NB4 (cell line): ENCODE results near the gene CLCN7.

Experiments
- MYC ChIP-seq: IDR thresholded peaks from 2 replicates; pipeline ENCODE4 v1.6.1; 2011; ENCODE audit warnings: low read depth, low read length
- POLR2A ChIP-seq: IDR thresholded peaks from 2 replicates; pipeline ENCODE4 v1.6.1; 2011; ENCODE audit warnings: mild to moderate bottlenecking; ENCODE audit not compliant: insufficient read length; ENCODE audit errors: extremely low read depth
- TF ChIP-seq, protein P1 (sequence below): IDR thresholded peaks from one replicate; pipeline ENCODE4 v1.5.1; 2012; ENCODE audit warnings: low read depth, low read length
- TF ChIP-seq, protein P2 (sequence below): IDR thresholded peaks from 2 replicates; pipeline ENCODE4 v1.6.1; 2011; ENCODE audit warnings: low read depth, low read length

DNA sequence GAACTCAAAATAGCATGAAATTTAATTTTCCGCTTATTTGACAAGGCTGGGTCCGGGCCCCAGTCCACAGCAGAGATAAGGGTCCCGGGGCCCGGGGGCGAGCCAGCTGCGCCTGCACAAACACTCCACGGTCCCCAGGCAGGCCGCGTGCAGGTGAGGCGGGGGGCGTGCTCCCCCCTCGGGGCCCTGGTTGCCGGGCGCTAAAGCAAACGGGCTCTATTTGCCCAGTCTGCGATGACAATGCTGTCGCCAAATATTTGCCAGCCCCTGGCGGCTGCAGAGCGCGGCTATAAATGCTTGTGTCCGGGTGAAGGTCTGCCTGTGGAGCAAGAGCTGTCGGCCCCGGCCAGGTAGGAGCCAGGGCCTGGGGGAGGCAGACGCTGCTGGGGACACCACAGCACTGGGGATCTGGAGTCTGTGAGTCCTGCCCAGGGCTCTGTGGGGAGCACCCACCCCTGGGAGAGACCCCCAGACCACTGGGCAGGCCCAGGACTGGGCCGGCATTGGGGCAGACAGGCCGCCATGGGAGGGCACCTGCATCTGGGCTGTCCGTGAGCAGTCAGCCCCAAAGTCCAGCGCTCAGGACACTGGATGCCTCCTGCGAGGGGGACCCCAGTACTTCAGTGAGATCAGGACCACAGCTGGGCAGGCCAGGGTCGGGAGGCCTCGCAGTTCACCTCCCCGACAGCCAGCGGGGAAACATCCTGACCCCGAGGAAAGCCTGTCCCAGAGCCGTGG lies 43.9 kb downstream of the CLCN7 start, which contains the start of gene PERCC1:
- TF ChIP-seq, protein P1, sequence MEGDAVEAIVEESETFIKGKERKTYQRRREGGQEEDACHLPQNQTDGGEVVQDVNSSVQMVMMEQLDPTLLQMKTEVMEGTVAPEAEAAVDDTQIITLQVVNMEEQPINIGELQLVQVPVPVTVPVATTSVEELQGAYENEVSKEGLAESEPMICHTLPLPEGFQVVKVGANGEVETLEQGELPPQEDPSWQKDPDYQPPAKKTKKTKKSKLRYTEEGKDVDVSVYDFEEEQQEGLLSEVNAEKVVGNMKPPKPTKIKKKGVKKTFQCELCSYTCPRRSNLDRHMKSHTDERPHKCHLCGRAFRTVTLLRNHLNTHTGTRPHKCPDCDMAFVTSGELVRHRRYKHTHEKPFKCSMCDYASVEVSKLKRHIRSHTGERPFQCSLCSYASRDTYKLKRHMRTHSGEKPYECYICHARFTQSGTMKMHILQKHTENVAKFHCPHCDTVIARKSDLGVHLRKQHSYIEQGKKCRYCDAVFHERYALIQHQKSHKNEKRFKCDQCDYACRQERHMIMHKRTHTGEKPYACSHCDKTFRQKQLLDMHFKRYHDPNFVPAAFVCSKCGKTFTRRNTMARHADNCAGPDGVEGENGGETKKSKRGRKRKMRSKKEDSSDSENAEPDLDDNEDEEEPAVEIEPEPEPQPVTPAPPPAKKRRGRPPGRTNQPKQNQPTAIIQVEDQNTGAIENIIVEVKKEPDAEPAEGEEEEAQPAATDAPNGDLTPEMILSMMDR: no peak
- TF ChIP-seq POLR2A (no peak), MYC (no peak)
- TF ChIP-seq, protein P2, sequence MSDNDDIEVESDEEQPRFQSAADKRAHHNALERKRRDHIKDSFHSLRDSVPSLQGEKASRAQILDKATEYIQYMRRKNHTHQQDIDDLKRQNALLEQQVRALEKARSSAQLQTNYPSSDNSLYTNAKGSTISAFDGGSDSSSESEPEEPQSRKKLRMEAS: no peak
